Skeletal muscle satellite cell (primary cell): ENCODE measurements around the gene ZCRB1.
"Not testable (repeated sequence)": the region's sequence is repeated elsewhere in the genome, so short reads cannot be mapped to it uniquely, and the experiment has no call there.

Source experiments
- H3K27me3 ChIP-seq: 2 replicates; pipeline ENCODE4 v1.7.0; 2013; ENCODE audit warnings: low read length; ENCODE audit not compliant: control insufficient read depth, insufficient read depth
- H3K36me3 ChIP-seq: 2 replicates; pipeline ENCODE4 v1.7.0; 2013; ENCODE audit warnings: mild to moderate bottlenecking, control low read depth, low read length; ENCODE audit not compliant: insufficient read depth
- H3K4me1 ChIP-seq: 2 replicates; pipeline ENCODE4 v1.7.0; 2013; ENCODE audit warnings: low read length; ENCODE audit not compliant: control insufficient read depth, insufficient read depth
- H3K4me2 ChIP-seq: 2 replicates; pipeline ENCODE4 v1.7.0; 2013; ENCODE audit warnings: mild to moderate bottlenecking, low read length
- H3K4me3 ChIP-seq: 2 replicates; pipeline ENCODE4 v1.7.0; 2013; ENCODE audit warnings: low read length
- H3K9ac ChIP-seq: 2 replicates; pipeline ENCODE4 v1.7.0; 2013; ENCODE audit warnings: mild to moderate bottlenecking, low read depth, low read length, moderate library complexity
- H3K9me3 ChIP-seq: replicated peaks from 2 replicates; pipeline ENCODE4 v1.7.0; 2013; ENCODE audit warnings: mild to moderate bottlenecking, control low read depth, low read length

The ZCRB1 gene

DNA sequence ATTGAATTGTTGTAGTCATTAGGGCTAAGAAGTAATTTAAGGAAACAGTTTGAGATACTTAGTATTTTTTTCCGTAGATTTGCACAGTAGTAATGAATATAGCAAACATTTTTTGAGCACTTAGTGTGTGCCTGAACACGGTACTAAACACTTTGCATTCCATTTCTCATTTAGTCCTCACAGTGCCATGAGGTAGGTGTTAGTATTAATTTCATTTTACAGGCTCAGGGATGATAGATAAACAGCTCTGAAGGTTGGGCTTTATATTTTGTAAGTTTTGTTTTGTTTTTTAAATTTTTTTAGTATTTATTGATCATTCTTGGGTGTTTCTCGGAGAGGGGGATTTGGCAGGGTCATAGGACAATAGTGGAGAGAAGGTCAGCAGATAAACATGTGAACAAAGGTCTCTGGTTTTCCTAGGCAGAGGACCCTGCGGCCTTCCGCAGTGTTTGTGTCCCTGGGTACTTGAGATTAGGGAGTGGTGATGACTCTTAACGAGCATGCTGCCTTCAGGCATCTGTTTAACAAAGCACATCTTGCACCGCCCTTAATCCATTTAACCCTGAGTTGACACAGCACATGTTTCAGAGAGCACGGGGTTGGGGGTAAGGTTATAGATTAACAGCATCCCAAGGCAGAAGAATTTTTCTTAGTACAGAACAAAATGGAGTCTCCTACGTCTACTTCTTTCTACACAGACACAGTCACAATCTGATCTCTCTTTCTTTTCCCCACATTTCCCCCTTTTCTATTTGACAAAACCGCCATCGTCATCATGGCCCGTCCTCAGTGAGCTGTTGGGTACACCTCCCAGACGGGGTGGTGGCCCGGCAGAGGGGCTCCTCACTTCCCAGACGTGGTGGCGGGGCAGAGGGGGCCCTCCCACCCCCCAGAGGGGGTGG is 23.5 kb upstream of the ZCRB1 start:
- H3K4me1 ChIP-seq, H3K4me2 ChIP-seq, H3K27me3 ChIP-seq, H3K9ac ChIP-seq, H3K36me3 ChIP-seq, H3K4me3 ChIP-seq, H3K9me3 ChIP-seq: not testable (repeated sequence)

DNA sequence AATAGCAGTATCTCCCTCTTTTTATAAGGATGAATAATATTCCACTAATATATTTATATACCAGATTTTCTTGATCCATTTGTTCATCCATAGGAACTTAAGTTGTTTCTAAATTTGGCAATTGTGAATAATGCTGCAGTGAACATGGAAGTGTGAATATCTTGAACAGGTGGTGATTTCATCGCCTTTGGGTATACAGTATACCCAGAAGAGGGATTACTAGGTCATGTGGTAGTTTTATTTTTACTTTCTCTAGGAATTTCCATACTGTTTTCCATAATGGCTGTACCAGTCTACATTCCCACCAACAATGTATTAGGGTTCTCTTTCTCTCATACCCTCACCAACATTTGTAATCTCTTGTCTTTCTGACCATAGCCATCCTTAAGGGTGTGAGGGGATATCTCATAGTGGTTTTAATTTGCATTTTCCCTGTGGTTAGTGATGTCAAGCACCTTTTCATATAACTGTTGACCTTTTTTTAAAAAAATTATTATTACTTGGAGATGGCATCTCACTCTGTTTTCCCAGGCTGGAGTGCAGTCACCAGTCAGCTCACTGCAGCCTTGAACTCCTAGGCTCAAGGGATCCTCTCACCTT is 20.6 kb upstream of the ZCRB1 start:
- H3K4me3 ChIP-seq: no peak overlapping the region
- no peak overlapping the region for H3K4me2 ChIP-seq
- H3K9me3 ChIP-seq: no peaks in the 10 kb centered on the region
- no peaks in the 10 kb centered on the region for H3K4me1 ChIP-seq
- H3K36me3 ChIP-seq: no peaks in the 10 kb centered on the region
- H3K9ac ChIP-seq: no peak overlapping the region
- H3K27me3 ChIP-seq: no peaks in the 10 kb centered on the region

- Histone ChIP-seq H3K27me3 (no peaks in the 10 kb centered on the region), H3K4me3 (no peak overlapping the region), H3K9me3 (no peaks in the 10 kb centered on the region), H3K9ac (no peak overlapping the region), H3K4me1 (no peaks in the 10 kb centered on the region), H3K4me2 (no peak overlapping the region), H3K36me3 (no peaks in the 10 kb centered on the region)
Measured at GRCh38 chr12:42343721-42344120, 17.8 kb upstream of the ZCRB1 start.

- H3K36me3 ChIP-seq: peaks cover 5% of the 10 kb centered on the region
- H3K4me3 ChIP-seq: no peak overlapping the region
- H3K4me2 ChIP-seq: no peak overlapping the region
- H3K9me3 ChIP-seq: no peaks in the 10 kb centered on the region
- H3K27me3 ChIP-seq: no peaks in the 10 kb centered on the region
- no peaks in the 10 kb centered on the region for H3K4me1 ChIP-seq
- no peak overlapping the region for H3K9ac ChIP-seq
Measured at GRCh38 chr12:42342028-42342427, 16.1 kb upstream of the ZCRB1 start.

DNA sequence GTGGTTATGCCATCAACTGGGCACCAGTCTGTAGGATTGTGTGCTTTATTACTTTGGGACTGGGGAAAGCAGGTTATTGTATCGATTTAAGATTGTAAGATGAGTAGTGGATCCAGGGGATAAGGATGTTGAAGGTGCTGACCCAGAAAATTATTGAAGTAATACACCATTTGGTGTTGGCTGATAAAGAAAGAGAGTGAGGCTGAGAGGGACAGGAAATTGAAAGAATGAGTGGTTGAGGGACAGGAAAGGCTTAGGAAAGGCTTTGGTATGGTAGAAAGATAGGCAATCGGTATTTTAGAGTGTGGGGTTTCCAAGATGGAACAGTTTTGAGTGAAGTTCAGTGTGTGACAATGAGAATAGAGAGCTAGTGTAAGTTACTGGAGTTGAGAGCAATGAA is 12.4 kb upstream of the ZCRB1 start:
- H3K36me3 ChIP-seq: peaks cover 16% of the 10 kb centered on the region
- no peak overlapping the region for H3K4me2 ChIP-seq
- H3K4me1 ChIP-seq: no peaks in the 10 kb centered on the region
- no peak overlapping the region for H3K9ac ChIP-seq
- H3K27me3 ChIP-seq: no peaks in the 10 kb centered on the region
- H3K4me3 ChIP-seq: no peak overlapping the region
- H3K9me3 ChIP-seq: no peaks in the 10 kb centered on the region

GRCh38 chr12:42336286-42336685 is 10.4 kb upstream of the ZCRB1 start:
- H3K9ac ChIP-seq: no peak overlapping the region
- no peak overlapping the region for H3K4me3 ChIP-seq
- no peaks in the 10 kb centered on the region for H3K4me1 ChIP-seq
- no peaks in the 10 kb centered on the region for H3K9me3 ChIP-seq
- no peak overlapping the region for H3K4me2 ChIP-seq
- H3K36me3 ChIP-seq: peaks cover 16% of the 10 kb centered on the region
- H3K27me3 ChIP-seq: no peaks in the 10 kb centered on the region

GRCh38 chr12:42332301-42333285 is 6.7 kb upstream of the ZCRB1 start:
- H3K9ac ChIP-seq: no peak overlapping the region
- H3K9me3 ChIP-seq: no peaks in the 10 kb centered on the region
- peaks cover 6% of the 10 kb centered on the region for H3K4me1 ChIP-seq
- no peaks in the 10 kb centered on the region for H3K27me3 ChIP-seq
- H3K4me3 ChIP-seq: no peak overlapping the region
- H3K4me2 ChIP-seq: no peak overlapping the region
- H3K36me3 ChIP-seq: peaks cover 11% of the 10 kb centered on the region

DNA sequence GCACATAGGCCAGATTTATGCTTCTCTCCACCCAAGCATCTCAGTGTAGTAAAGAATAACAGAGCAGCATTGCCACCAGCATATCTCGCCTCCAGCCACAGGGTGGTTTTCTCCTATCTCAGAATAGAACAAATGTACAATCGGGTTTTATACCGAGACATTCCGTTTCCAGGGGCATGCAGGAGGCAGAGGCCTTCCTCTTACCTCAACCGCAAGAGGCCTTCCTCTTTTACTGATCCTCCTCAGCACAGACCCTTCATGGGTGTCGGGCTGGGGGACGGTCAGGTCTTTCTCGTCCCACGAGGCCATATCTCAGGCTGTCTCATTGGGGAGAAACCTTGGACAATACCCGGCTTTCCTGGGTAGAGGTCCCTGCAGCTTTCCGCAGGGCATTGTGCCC is 4.2 kb upstream of the ZCRB1 start:
- H3K4me1 ChIP-seq: peaks cover 16% of the 10 kb centered on the region
- H3K9ac ChIP-seq, H3K27me3 ChIP-seq, H3K9me3 ChIP-seq, H3K4me2 ChIP-seq, H3K4me3 ChIP-seq, H3K36me3 ChIP-seq: not testable (repeated sequence)

DNA sequence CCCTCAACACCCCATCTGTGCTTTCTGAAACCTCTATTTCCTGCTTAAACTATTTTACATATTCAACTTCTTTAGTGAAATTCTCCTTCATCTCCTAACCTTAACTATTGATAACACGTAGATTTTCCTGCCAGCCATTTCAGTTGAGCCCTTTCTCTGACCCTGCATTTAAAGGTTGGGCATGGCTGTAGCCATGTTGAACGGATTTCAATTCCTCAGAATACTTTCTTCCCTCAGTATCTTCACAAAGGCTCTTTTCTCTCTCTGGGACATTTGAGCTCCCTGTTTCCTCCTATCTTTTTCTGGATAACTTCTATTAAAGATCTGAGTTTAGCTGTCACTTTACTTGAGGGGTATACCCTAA is 1.3 kb upstream of the ZCRB1 start:
- Histone ChIP-seq H3K4me1 (peaks cover 22% of the 10 kb centered on the region), H3K9me3 (no peaks in the 10 kb centered on the region)

GRCh38 chr12:42326541-42327226 is 790 bp upstream of the ZCRB1 start:
- peak overlapping the region; percentile 94 for H3K4me3 ChIP-seq
- no peaks in the 10 kb centered on the region for H3K9me3 ChIP-seq
- H3K4me2 ChIP-seq: peak overlapping the region; percentile 91
- no peaks in the 10 kb centered on the region for H3K36me3 ChIP-seq
- peak overlapping the region; percentile 95 for H3K9ac ChIP-seq
- peaks cover 22% of the 10 kb centered on the region for H3K4me1 ChIP-seq
- no peaks in the 10 kb centered on the region for H3K27me3 ChIP-seq

More for the DNA sequence above, 1.3 kb upstream of the ZCRB1 start:
- Histone ChIP-seq H3K4me3 (peak overlapping the region; percentile 94), H3K27me3 (no peaks in the 10 kb centered on the region), H3K9ac (peak overlapping the region; percentile 95), H3K4me2 (peak overlapping the region; percentile 91), H3K36me3 (no peaks in the 10 kb centered on the region)

DNA sequence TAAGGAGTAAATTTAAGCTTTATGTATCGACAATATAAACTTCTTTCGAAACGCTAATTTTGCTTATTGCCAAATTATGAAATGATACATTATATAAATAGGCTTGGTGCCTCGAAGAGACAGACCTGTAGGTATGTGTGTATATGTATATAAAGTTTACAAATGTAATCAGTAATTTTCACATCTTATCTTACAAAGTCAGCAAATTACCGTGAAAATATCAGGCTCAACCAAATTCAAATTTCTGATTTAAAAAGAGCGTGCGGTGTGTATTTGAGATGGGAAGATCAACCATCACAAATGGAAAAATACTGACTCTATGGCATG is 605 bp downstream of the ZCRB1 start:
- Histone ChIP-seq H3K4me1 (peaks cover 22% of the 10 kb centered on the region), H3K27me3 (no peaks in the 10 kb centered on the region), H3K4me3 (peak overlapping the region; percentile 94), H3K9me3 (no peaks in the 10 kb centered on the region), H3K36me3 (peaks cover 7% of the 10 kb centered on the region), H3K9ac (peak overlapping the region; percentile 95), H3K4me2 (peak overlapping the region; percentile 91)
